HCT116 (cell line): ENCODE data around the gene PDSS1. TPM values are rescaled to one million over a fixed set of nuclear protein-coding genes. Genes with fewer than 3 reads are reported as not detected.

ENCODE experiments used
- ATAC-seq: fragments of 200-7000 bp; cut with Tn5 transposase; 2 replicates; pipeline ENCODE4 v1.9.1; 2020; ENCODE audit warnings: mild to moderate bottlenecking, moderate library complexity
- BruUV-seq: library from RNA; stranded (reverse); fragments of 400-500 nt; replicated peaks from 2 replicates; lab custom pipeline; 2021; lab: Mats Ljungman, UMichigan
- CTCF ChIA-PET: fragments of 300-600 bp; sonication (Branson Sonifier 250); formaldehyde crosslinking; loops from one replicate; lab custom pipeline; 2021; ENCODE audit warnings: antibody characterized with exemption; lab: Charles Lee
- POLR2A ChIA-PET: fragments of 300-600, 350-600 bp; sonication (Branson Sonifier 250); formaldehyde crosslinking; loops from one replicate; lab custom pipeline; 2021; ENCODE audit warnings: antibody characterized with exemption; lab: Charles Lee
- RAD21 ChIA-PET, 2 experiments: fragments of 300-600 bp; sonication (Branson Sonifier 250); formaldehyde crosslinking; loops; one replicate each; lab custom pipeline; 2023; ENCODE audit warnings: low total read pairs in 2 of 2; ENCODE audit not compliant: uncharacterized antibody in 2 of 2, unreplicated experiment in 2 of 2, low non-redundant PET in 1 of 2; lab: Charles Lee
- DNase-seq: peaks from one replicate; pipeline ENCODE4 v3.0.0-alpha.2; 2010; ENCODE audit warnings: low read depth, low spot score
- H2AFZ ChIP-seq: fragments of 200-600 bp; shearing (Covaris generic), sonication (generic); 2 replicates; pipeline ENCODE4 v1.6.1; 2017; ENCODE audit warnings: low read depth, mixed run types, mixed read lengths, antibody characterized with exemption, low read length; ENCODE audit not compliant: poor library complexity, severe bottlenecking
- H3K27ac ChIP-seq: 2 replicates; pipeline ENCODE4 v1.5.1; 2012; ENCODE audit warnings: low read depth, low read length
- H3K27me3 ChIP-seq: fragments of 200-600 bp; sonication (generic); 2 replicates; pipeline ENCODE4 v1.6.1; 2016; ENCODE audit warnings: mixed run types, low read length, mixed read lengths; ENCODE audit not compliant: insufficient read depth
- H3K36me3 ChIP-seq, 2 experiments: fragments of 200-500 bp in 1 of 2; fragments of 200-600 bp in 1 of 2; sonication (Bioruptor generic) in 1 of 2; sonication (generic) in 1 of 2; 2 replicates each; pipeline versions ENCODE4 v1.5.1 to v1.6.1; 2014 to 2016; ENCODE audit warnings: low read length in 2 of 2, inconsistent platforms in 1 of 2, mixed read lengths in 1 of 2, mixed run types in 1 of 2; ENCODE audit not compliant: insufficient read depth in 2 of 2, control insufficient read depth in 1 of 2
- H3K4me1 ChIP-seq, 2 experiments: fragments of 200-600 bp in 1 of 2; sonication (generic) in 1 of 2; 2 replicates each; pipeline versions ENCODE4 v1.5.1 to v1.6.1; 2012 to 2017; ENCODE audit warnings: low read length in 2 of 2, inconsistent platforms in 1 of 2, mild to moderate bottlenecking in 1 of 2, mixed read lengths in 1 of 2, mixed run types in 1 of 2, moderate library complexity in 1 of 2; ENCODE audit not compliant: insufficient read depth in 2 of 2, control insufficient read depth in 1 of 2
- H3K4me2 ChIP-seq: fragments of 200-600 bp; sonication (generic); 2 replicates; pipeline ENCODE4 v1.6.1; 2017; ENCODE audit warnings: mixed run types, low read length, mixed read lengths
- H3K4me3 ChIP-seq, 2 experiments: fragments of 200-600 bp in 1 of 2; sonication (generic) in 1 of 2; replicated peaks in 1 of 2; 2 replicates each; pipeline ENCODE4 v1.5.1; 2011 to 2016; ENCODE audit warnings: low read length in 2 of 2, control low read depth in 1 of 2, low read depth in 1 of 2, mild to moderate bottlenecking in 1 of 2, mixed read lengths in 1 of 2, mixed run types in 1 of 2
- H3K79me2 ChIP-seq: fragments of 200-600 bp; sonication (generic); 2 replicates; pipeline ENCODE4 v1.6.1; 2017; ENCODE audit warnings: mild to moderate bottlenecking, mixed run types, low read length, moderate library complexity, mixed read lengths; ENCODE audit not compliant: insufficient read depth
- H3K9ac ChIP-seq: fragments of 200-600 bp; sonication (generic); 2 replicates; pipeline ENCODE4 v1.6.1; 2016; ENCODE audit warnings: low read length, mixed read lengths
- H3K9me2 ChIP-seq: fragments of 200-600 bp; sonication (generic), shearing (Covaris generic); 2 replicates; pipeline ENCODE4 v1.6.1; 2017; ENCODE audit warnings: mixed run types, mild to moderate bottlenecking, moderate library complexity; ENCODE audit not compliant: insufficient read depth
- H3K9me3 ChIP-seq, 2 experiments: fragments of 200-500 bp in 1 of 2; fragments of 200-600 bp in 1 of 2; sonication (Bioruptor generic) in 1 of 2; sonication (generic) in 1 of 2; 2 replicates each; pipeline ENCODE4 v1.6.1; 2014 to 2017; ENCODE audit warnings: low read length in 2 of 2, mixed read lengths in 2 of 2, inconsistent platforms in 1 of 2, low read depth in 1 of 2, mild to moderate bottlenecking in 1 of 2, mixed run types in 1 of 2, moderate library complexity in 1 of 2; ENCODE audit not compliant: control insufficient read depth in 1 of 2, insufficient read depth in 1 of 2
- H4K20me1 ChIP-seq: fragments of 200-600 bp; sonication (generic), shearing (Covaris generic); 2 replicates; pipeline ENCODE4 v1.6.1; 2017; ENCODE audit warnings: mixed run types, mild to moderate bottlenecking, moderate library complexity; ENCODE audit not compliant: insufficient read depth
- CBX3 ChIP-seq: IDR thresholded peaks from 2 replicates; pipeline ENCODE4 v1.6.1; 2012; ENCODE audit warnings: low read depth
- CTCF ChIP-seq, 3 experiments: fragments of 200-600 bp in 1 of 3; sonication (generic) in 1 of 3; IDR thresholded peaks in 2 of 3; conservative IDR thresholded peaks in 1 of 3; 2 replicates each; pipeline ENCODE4 v1.5.1; 2012 to 2017; ENCODE audit warnings: low read depth in 2 of 3, low read length in 2 of 3, antibody characterized with exemption in 1 of 3, borderline replicate concordance in 1 of 3, control low read depth in 1 of 3, mild to moderate bottlenecking in 1 of 3, mixed read lengths in 1 of 3, mixed run types in 1 of 3, moderate library complexity in 1 of 3; ENCODE audit not compliant: insufficient read depth in 1 of 3
- EGR1 ChIP-seq: IDR thresholded peaks from 2 replicates; pipeline ENCODE4 v1.6.1; 2012; ENCODE audit warnings: low read depth
- EZH2 ChIP-seq: fragments of 200-600 bp; sonication (generic); IDR thresholded peaks from 2 replicates; pipeline ENCODE4 v1.6.1; 2017; ENCODE audit warnings: antibody characterized with exemption, mixed run types
- YY1 ChIP-seq: IDR thresholded peaks from 2 replicates; pipeline ENCODE4 v1.6.1; 2011; ENCODE audit warnings: low read length, low read depth, moderate library complexity, mild to moderate bottlenecking; ENCODE audit not compliant: insufficient replicate concordance; ENCODE audit errors: extremely low read depth
- intact Hi-C: fragments of 100-400 bp; cut with micrococcal nuclease; formaldehyde crosslinking; loops from 2 replicates; pipeline ENCODE4 v1.10.0; 2022
- total RNA-seq: library from RNA; stranded (reverse); gene quantifications from one replicate; pipeline ENCODE4 v1.2.1, GENCODE V29; 2021; ENCODE audit not compliant: unreplicated experiment

The PDSS1 gene
- total RNA-seq, 1 experiment from 2014 or later, result 23.5 TPM

- POLR2A ChIA-PET, result no interaction called here
- H3K4me1 ChIP-seq, result peaks cover 0 to 3% of the 10 kb centered on the region in 2 experiments; a peak in 1 of 4 replicates
- TF ChIP-seq EGR1 (no peak), CTCF (IDR thresholded peaks at IDR 0.05 in 2 of 3, conservative IDR thresholded peaks at IDR 0.05 in 1 of 3; ENCODE audit: borderline replicate concordance in 1 of 3, insufficient read depth in 1 of 3, low read depth in 2 of 3, low read length in 2 of 3) (no peak), CBX3 (no peak), YY1 (no peak), EZH2 (no peak)
- TF ChIP-seq, all 23 proteins: peak for 0
- Histone ChIP-seq H3K4me3 (no peak overlapping the region), H3K27ac (no peak overlapping the region), H3K4me2 (no peak overlapping the region), H3K9ac (no peak overlapping the region), H3K36me3 (no peaks in the 10 kb centered on the region), H3K9me2 (no peaks in the 10 kb centered on the region), H3K9me3 (0 out of 4 replicates have a peak, but pooled peaks cover 0 to 4% of the 10 kb centered on the region in 2 experiments), H3K27me3 (no peaks in the 10 kb centered on the region), H3K79me2 (peaks cover 27% of the 10 kb centered on the region), H2AFZ (no peak overlapping the region), H4K20me1 (0 out of 2 replicates have a peak, but pooled peaks cover 5% of the 10 kb centered on the region)
- BruUV-seq, result no TSS peak
- ChIA-PET RAD21 (no interaction called here), CTCF (no interaction called here)
- intact Hi-C loops, result no loop called here
- DNase-seq, result no peak
- ATAC-seq, result no peak
These were observed 95.4 kb downstream of the PDSS1 start for GRCh38 chr10:26792758-26793495.

Other genes with a start within 250 kb of the PDSS1 start
- 34.8 TPM for gene ABI1, start 163.3 kb downstream of the PDSS1 start, total RNA-seq